ENCODE results near the gene MBD5. TPM values are rescaled to one million over a fixed set of nuclear protein-coding genes. Genes with fewer than 3 reads are reported as not detected.
A peak's percentile ranks its signal among the peaks of the same experiment; 100 is the strongest.

MBD5 gene
- total RNA-seq, 4 donors from 2014 or later, result 51.2 to 85.9 (median 72.6) TPM

DNA sequence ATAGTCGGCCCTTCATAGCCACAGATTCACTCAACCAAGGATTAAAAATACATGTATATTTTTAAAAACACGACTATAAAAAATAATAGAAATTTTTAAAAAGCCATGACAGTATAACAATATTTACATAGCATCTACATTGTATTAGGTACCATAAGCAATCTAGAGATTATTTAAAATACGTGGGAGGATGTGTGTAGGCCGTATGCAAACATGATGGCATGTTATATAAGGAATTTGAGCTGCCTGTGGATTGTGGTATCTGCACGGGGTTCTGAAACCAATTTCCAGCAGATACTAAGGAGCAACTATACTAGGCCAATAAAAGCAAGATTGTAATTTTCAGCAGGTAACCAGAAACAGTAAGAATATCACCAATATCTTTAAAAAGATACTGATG lies 6.3 kb upstream of the MBD5 start:
- Histone ChIP-seq H3K27ac (no peak overlapping the region), H3K4me1 (peaks cover 7 to 8% of the 10 kb centered on the region in 2 donors), H3K9me3 (no peaks in the 10 kb centered on the region), H3K36me3 (no peaks in the 10 kb centered on the region), H3K27me3 (no peaks in the 10 kb centered on the region), H3K4me3 (replicated peaks in 1 of 3) (no peak overlapping the region)
- intact Hi-C loops (cut with DNase I), result no loop called here
- TF ChIP-seq CTCF (IDR thresholded peaks at IDR 0.05), result no peak
- no peak for TF ChIP-seq POLR2A (IDR thresholded peaks at IDR 0.05)
- WGBS, 2 donors, result 89 to 92% methylated on average over 5 of the region's 5 CpGs
- DNase-seq, result no peak

DNA sequence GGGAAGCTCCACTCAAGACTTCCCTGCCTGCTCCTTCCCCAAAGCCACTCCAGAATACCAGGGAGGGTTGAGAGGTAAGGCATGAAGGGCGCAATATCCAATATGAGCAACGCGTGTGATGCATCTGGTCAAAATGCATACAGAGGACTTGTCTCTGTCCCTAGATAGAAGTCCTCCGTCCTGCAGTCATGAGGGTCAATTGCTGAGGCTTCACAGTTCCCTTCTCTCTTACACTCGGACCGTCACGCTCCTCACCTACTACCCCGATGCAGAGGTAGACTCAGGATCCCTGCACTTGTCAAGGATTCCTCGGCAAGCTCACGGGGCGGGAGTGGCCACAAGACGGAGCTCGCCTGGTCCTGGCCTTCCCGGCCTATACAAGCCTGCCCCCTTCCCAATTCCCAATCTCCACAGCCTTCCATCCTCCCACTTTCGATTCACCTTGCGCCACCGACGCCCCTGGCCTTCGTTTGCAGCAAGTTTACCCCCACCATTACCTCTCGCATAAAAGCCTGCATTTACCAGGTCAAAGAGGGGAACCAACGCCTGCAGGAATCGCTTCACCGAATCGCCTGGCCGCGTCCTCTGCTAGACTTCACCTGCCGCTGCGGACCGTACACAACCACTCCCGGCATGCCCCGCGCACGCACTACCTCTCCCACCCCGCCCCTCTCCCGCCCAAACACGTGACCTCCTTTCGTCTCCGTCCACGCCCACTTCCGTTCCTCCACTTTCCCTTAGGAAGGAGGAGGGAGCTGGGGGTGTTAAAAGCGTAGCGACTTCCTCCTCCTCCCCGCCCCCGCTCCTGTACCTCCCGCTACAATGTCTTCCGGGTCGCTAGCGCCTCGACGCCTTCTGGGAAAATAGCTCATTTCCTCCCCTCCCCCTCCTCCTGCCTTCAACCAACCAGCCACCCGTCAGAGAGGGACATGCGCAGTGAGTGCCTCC lies 506 bp upstream of the MBD5 start, which contains the start of gene ORC4:
Gene ORC4 (minus strand): TSS at position 627 of the 948 bp plus-strand sequence. CDS start 44,779 bp downstream, outside the sequence.
- Histone ChIP-seq H3K27ac (peak within 1 kb of the TSS; percentile 92 to 96 (median 96)), H3K9me3 (no peaks in the 10 kb centered on the region), H3K27me3 (no peaks in the 10 kb centered on the region), H3K4me3 (replicated peaks in 1 of 3) (peak within 1 kb of the TSS; percentile 21 to 96 (median 82)), H3K4me1 (peaks cover 27 to 31% of the 10 kb centered on the region in 2 donors), H3K36me3 (no peaks in the 10 kb centered on the region)
- TF ChIP-seq CTCF (IDR thresholded peaks at IDR 0.05) (peak in 4 of 6 experiments; percentile 31 to 46 (median 38)), POLR2A (IDR thresholded peaks at IDR 0.05) (peak in 1 of 2 donors; percentile 80)
- WGBS, 2 donors, result 1% methylated on average over 51 of the region's 52 CpGs
- intact Hi-C loops (cut with DNase I), result no loop called here
- DNase-seq, result peak; percentile 99

GRCh38 chr2:148021886-148022285 lies 995 bp downstream of the MBD5 start:
- H3K9me3 ChIP-seq, result no peaks in the 10 kb centered on the region
- no peak for DNase-seq
- H3K4me3 ChIP-seq (replicated peaks in 1 of 3), result peak overlapping the region; percentile 19 to 84 (median 56)
- H3K4me1 ChIP-seq, result peaks cover 27 to 31% of the 10 kb centered on the region in 2 donors
- no peaks in the 10 kb centered on the region for H3K27me3 ChIP-seq
- intact Hi-C loops (cut with DNase I), result no loop called here
- peak overlapping the region; percentile 92 to 96 (median 96) for H3K27ac ChIP-seq
- H3K36me3 ChIP-seq, result no peaks in the 10 kb centered on the region
- 7 to 12% methylated on average over 3 of the region's 3 CpGs for WGBS, 2 donors
- TF ChIP-seq CTCF (IDR thresholded peaks at IDR 0.05) (no peak), POLR2A (IDR thresholded peaks at IDR 0.05) (no peak)

GRCh38 chr2:148022351-148022750 lies 1.5 kb downstream of the MBD5 start:
- no peak for DNase-seq
- Histone ChIP-seq H3K27me3 (no peaks in the 10 kb centered on the region), H3K4me3 (replicated peaks in 1 of 3) (no peak overlapping the region), H3K36me3 (no peaks in the 10 kb centered on the region), H3K4me1 (peaks cover 27 to 31% of the 10 kb centered on the region in 2 donors), H3K9me3 (no peaks in the 10 kb centered on the region), H3K27ac (no peak overlapping the region)
- 33 to 54% methylated on average over 1 of the region's 1 CpG for WGBS, 2 donors
- intact Hi-C loops (cut with DNase I), result no loop called here
- TF ChIP-seq CTCF (IDR thresholded peaks at IDR 0.05) (no peak), POLR2A (IDR thresholded peaks at IDR 0.05) (no peak)

- no peak overlapping the region for H3K27ac ChIP-seq
- TF ChIP-seq POLR2A (IDR thresholded peaks at IDR 0.05), result no peak
- no peak for TF ChIP-seq CTCF (IDR thresholded peaks at IDR 0.05)
- no peak overlapping the region for H3K4me3 ChIP-seq (replicated peaks in 1 of 3)
- H3K9me3 ChIP-seq, result no peaks in the 10 kb centered on the region
- DNase-seq, result no peak
- no peaks in the 10 kb centered on the region for H3K27me3 ChIP-seq
- no peaks in the 10 kb centered on the region for H3K36me3 ChIP-seq
- 89 to 93% methylated on average over 2 of the region's 2 CpGs for WGBS, 2 donors
- intact Hi-C loops (cut with DNase I), result no loop called here
- H3K4me1 ChIP-seq, result peaks cover 27 to 31% of the 10 kb centered on the region in 2 donors
Measured at GRCh38 chr2:148022882-148023281, 2.0 kb downstream of the MBD5 start.

All from thyroid gland (tissue), 4 donors.